Rectal smooth muscle tissue (tissue), 1 donor: ENCODE data around the gene MBLAC2.
A peak's percentile ranks its signal among the peaks of the same experiment; 100 is the strongest.

ENCODE experiments used
- H3K27ac ChIP-seq: one replicate; pipeline ENCODE4 v1.7.0; 2013; ENCODE audit warnings: low read depth, low read length, inconsistent platforms
- H3K27me3 ChIP-seq: one replicate; pipeline ENCODE4 v1.7.0; 2013; ENCODE audit warnings: low read length; ENCODE audit not compliant: control insufficient read depth, insufficient read depth
- H3K36me3 ChIP-seq: one replicate; pipeline ENCODE4 v1.7.0; 2013; ENCODE audit warnings: low read length; ENCODE audit not compliant: control insufficient read depth, insufficient read depth
- H3K4me1 ChIP-seq: one replicate; pipeline ENCODE4 v1.7.0; 2013; ENCODE audit warnings: low read length; ENCODE audit not compliant: control insufficient read depth, insufficient read depth
- H3K4me3 ChIP-seq: one replicate; pipeline ENCODE4 v1.7.0; 2013; ENCODE audit warnings: low read length
- H3K9ac ChIP-seq: one replicate; pipeline ENCODE4 v1.7.0; 2013; ENCODE audit warnings: low read length

MBLAC2 gene

GRCh38 chr5:90480699-90481098 lies 6.1 kb upstream of the MBLAC2 start:
- Histone ChIP-seq H3K9ac (no peak overlapping the region), H3K4me1 (no peaks in the 10 kb centered on the region), H3K4me3 (no peak overlapping the region), H3K27ac (no peak overlapping the region), H3K27me3 (no peaks in the 10 kb centered on the region), H3K36me3 (no peaks in the 10 kb centered on the region)

- no peak overlapping the region for H3K4me3 ChIP-seq
- no peak overlapping the region for H3K9ac ChIP-seq
- peaks cover 3% of the 10 kb centered on the region for H3K4me1 ChIP-seq
- no peaks in the 10 kb centered on the region for H3K27me3 ChIP-seq
- no peaks in the 10 kb centered on the region for H3K36me3 ChIP-seq
- H3K27ac ChIP-seq = no peak overlapping the region
Measured at GRCh38 chr5:90479611-90480385, 5.2 kb upstream of the MBLAC2 start.

DNA sequence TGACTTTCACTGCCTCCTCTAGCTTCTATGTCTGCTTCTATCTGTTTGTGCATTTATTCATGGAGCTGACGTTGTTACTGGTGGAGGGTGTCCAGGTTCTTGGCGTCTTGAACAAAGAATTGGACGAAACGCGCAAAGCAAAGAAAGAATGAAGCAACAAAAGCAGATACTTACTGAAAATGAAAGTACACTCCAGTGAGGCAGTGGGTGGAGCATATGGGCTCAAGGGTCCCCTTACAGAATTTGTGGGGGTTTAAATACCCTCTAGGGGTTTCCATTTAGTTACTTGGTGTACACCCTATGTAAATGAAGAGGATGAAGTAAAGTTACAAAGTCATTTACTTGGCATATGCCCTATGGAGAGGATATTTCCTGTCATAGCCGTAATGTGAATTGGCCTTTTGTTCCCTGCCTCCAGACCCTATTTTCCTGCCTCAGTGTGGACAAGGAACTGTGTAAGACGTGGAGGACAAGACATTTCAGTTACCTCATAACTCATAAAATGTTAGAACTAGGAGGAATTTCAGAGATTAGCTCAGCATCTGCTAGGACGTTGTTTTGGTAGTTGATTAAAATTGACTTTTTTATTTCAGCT lies 3.1 kb upstream of the MBLAC2 start:
- H3K4me3 ChIP-seq = no peak overlapping the region
- no peaks in the 10 kb centered on the region for H3K27me3 ChIP-seq
- no peak overlapping the region for H3K9ac ChIP-seq
- H3K36me3 ChIP-seq = no peaks in the 10 kb centered on the region
- H3K27ac ChIP-seq = no peak overlapping the region
- peaks cover 7% of the 10 kb centered on the region for H3K4me1 ChIP-seq

- Histone ChIP-seq H3K4me1 (peaks cover 7% of the 10 kb centered on the region), H3K27me3 (no peaks in the 10 kb centered on the region), H3K4me3 (no peak overlapping the region), H3K27ac (no peak overlapping the region), H3K9ac (no peak overlapping the region), H3K36me3 (no peaks in the 10 kb centered on the region)
Measured at GRCh38 chr5:90477073-90477472, 2.5 kb upstream of the MBLAC2 start.

GRCh38 chr5:90476391-90476790 lies 1.8 kb upstream of the MBLAC2 start:
- Histone ChIP-seq H3K4me3 (no peak overlapping the region), H3K27ac (no peak overlapping the region), H3K27me3 (no peaks in the 10 kb centered on the region), H3K4me1 (peaks cover 7% of the 10 kb centered on the region), H3K9ac (no peak overlapping the region), H3K36me3 (no peaks in the 10 kb centered on the region)

- Histone ChIP-seq H3K9ac (no peak overlapping the region), H3K4me1 (peaks cover 7% of the 10 kb centered on the region), H3K36me3 (no peaks in the 10 kb centered on the region), H3K27ac (no peak overlapping the region), H3K4me3 (no peak overlapping the region), H3K27me3 (no peaks in the 10 kb centered on the region)
Measured at GRCh38 chr5:90475436-90475980, 937 bp upstream of the MBLAC2 start.

DNA sequence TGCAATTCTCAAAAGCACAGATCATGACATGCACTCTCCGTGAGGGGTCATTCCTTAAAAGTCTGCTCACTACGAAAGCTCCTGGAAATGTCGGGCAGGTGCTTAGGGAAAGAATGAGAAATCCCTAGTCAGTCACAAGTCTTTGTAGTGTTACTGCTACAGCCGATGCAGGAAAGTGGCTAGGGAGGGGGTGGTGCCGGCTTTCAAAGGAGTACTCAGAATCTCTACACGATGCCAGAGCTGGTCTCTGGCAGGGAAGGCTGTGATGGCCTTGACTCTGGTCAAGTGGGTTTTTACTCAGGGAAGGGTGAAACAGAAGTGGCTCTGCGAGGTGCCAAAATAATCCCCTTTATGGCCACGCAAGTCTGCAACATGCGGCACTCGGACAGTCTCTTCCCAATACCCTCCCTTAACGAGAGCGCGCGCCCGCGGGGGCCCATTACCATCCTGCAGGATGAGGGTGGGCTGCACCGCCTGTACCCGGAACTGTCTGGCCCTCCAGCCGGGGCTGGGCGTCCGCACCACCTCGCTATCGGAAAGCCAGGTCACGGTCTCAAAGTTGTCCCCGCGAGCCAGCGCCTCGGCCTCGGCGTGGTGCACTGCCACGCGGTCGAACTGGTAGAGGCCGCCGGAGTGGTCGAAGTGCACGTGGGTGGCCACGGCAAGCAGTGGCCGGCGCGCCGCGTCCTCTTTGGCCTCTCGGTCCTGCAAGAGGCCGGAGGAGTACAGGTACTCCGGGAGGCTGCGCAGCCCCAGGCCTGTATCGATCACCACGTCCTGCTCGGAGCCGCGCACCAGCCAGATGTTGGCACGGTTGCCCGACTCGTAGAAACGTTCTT lies 956 bp downstream of the MBLAC2 start:
- peaks cover 7% of the 10 kb centered on the region for H3K4me1 ChIP-seq
- H3K27ac ChIP-seq = peak overlapping the region; percentile 69
- H3K4me3 ChIP-seq = peak overlapping the region; percentile 97
- no peaks in the 10 kb centered on the region for H3K36me3 ChIP-seq
- H3K27me3 ChIP-seq = no peaks in the 10 kb centered on the region
- peak overlapping the region; percentile 71 for H3K9ac ChIP-seq

DNA sequence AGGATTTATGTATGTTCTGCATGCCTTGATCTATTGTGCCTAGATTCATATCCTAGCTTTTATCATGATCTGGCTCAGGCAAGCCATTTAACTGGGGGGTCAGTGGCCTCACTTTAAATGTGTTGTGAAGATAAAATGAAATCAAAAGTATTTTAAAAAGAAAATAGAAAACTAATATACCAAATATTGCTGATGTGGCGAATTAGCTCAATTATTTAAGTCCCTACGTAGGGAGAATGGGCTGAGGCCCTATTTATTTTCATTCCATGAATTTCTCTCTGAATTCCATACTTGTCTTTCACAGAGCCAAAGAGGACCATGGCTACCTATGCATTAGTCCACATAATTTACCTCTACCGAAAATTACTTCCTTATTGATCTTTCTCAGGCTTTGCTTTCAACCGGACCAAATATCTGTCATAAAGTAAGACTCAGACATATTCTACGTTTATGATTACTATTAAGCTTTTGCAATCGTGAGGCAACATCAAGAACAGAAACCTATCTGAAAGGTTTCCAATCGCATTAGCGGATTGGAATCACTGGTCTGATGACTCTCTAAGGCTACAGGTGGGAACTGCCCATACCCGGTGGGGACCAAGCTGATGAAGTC lies 1.7 kb downstream of the MBLAC2 start:
- H3K36me3 ChIP-seq = no peaks in the 10 kb centered on the region
- H3K9ac ChIP-seq = no peak overlapping the region

GRCh38 chr5:90461288-90461687 lies 13.3 kb downstream of the MBLAC2 start:
- H3K4me1 ChIP-seq = no peaks in the 10 kb centered on the region
- H3K36me3 ChIP-seq = no peaks in the 10 kb centered on the region
- H3K27me3 ChIP-seq = no peaks in the 10 kb centered on the region
- no peak overlapping the region for H3K4me3 ChIP-seq
- no peak overlapping the region for H3K9ac ChIP-seq
- H3K27ac ChIP-seq = no peak overlapping the region

More for the DNA sequence above, 1.7 kb downstream of the MBLAC2 start:
- no peak overlapping the region for H3K27ac ChIP-seq
- H3K4me3 ChIP-seq = peak overlapping the region; percentile 97
- H3K27me3 ChIP-seq = no peaks in the 10 kb centered on the region
- H3K4me1 ChIP-seq = peaks cover 7% of the 10 kb centered on the region

- no peaks in the 10 kb centered on the region for H3K4me1 ChIP-seq
- no peaks in the 10 kb centered on the region for H3K27me3 ChIP-seq
- H3K4me3 ChIP-seq = no peak overlapping the region
- H3K9ac ChIP-seq = no peak overlapping the region
- H3K27ac ChIP-seq = no peak overlapping the region
- no peaks in the 10 kb centered on the region for H3K36me3 ChIP-seq
Measured at GRCh38 chr5:90446961-90447360, 27.6 kb downstream of the MBLAC2 start.

DNA sequence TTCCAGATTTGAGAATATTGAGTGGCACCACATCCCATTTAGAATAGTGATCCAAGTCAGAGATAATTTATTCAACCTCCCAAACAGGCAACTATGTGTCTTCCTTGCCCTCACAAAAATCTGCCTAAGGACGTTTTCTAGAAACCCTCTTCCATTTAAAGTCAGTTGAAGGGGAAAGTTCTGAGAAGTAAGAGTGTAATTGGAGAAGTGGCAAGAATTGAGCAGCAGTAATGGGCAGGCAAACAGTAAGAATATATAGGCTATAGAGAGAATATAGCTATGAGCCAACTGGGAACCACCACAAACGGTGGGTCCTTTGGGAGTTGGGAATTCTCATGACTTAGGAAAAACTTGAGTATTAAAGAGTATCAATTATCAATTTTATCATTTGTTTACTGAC lies 33.9 kb downstream of the MBLAC2 start:
- Histone ChIP-seq H3K36me3 (no peaks in the 10 kb centered on the region), H3K4me3 (no peak overlapping the region), H3K9ac (no peak overlapping the region), H3K27me3 (no peaks in the 10 kb centered on the region), H3K27ac (no peak overlapping the region), H3K4me1 (no peaks in the 10 kb centered on the region)

DNA sequence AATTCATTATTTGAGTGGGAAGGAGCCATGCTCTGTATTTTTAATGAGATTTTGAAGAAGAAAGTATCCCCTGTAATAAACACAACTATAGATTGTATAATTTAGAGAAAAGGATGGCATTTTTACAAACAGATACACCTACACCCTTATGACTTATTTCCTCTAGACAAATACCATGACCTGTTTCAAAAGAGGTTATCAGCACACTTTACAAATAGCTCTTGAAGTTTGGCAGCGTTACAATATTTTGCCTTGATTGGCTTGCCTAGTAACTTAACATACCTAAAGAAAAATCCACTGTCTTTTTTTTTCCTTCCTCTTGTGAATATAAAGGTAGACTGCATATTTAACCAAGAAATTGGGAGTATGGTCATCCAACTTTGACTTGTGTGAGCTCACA lies 36.5 kb downstream of the MBLAC2 start:
- Histone ChIP-seq H3K4me3 (no peak overlapping the region), H3K27me3 (no peaks in the 10 kb centered on the region), H3K36me3 (no peaks in the 10 kb centered on the region), H3K9ac (no peak overlapping the region), H3K27ac (no peak overlapping the region), H3K4me1 (no peaks in the 10 kb centered on the region)
